Measurements from ENCODE around the gene APOBEC3A. TPM values are rescaled to one million over a fixed set of nuclear protein-coding genes. Genes with fewer than 3 reads are reported as not detected.
"Not testable (repeated sequence)": the region's sequence is repeated elsewhere in the genome, so short reads cannot be mapped to it uniquely, and the experiment has no call there.

Gene APOBEC3A
- total and polyA plus RNA-seq, 10 of the 15 experiments (the other 5 are each of a cell fraction or from before 2014, with no cell fraction given), result 0.20 TPM; not detected in 9

- H3K36me3 ChIP-seq (ENCODE audit: control insufficient read depth in 2 of 2, insufficient read depth in 2 of 2, low read length in 1 of 2); in situ Hi-C loops (cut with MboI); H3K27ac ChIP-seq (ENCODE audit: control insufficient read depth, insufficient read depth); H3K79me2 ChIP-seq (ENCODE audit: control insufficient read depth, insufficient read depth, low read length); H3K27me3 ChIP-seq (replicated peaks in 1 of 2; ENCODE audit: control insufficient read depth in 2 of 2, insufficient read depth in 2 of 2, low read length in 1 of 2); H4K20me1 ChIP-seq (ENCODE audit: control insufficient read depth, insufficient read depth); POLR2A ChIA-PET; BruUV-seq (replicated peaks); DNase-seq (ENCODE audit: low read depth, low spot score); ATAC-seq; H3K9ac ChIP-seq (ENCODE audit: control insufficient read depth, insufficient read depth, low read length); H2AFZ ChIP-seq (ENCODE audit: control insufficient read depth, low read depth, low read length); H3K4me1 ChIP-seq (ENCODE audit: control insufficient read depth, insufficient read depth, low read length); intact Hi-C loops (cut with micrococcal nuclease; ENCODE audit: unreplicated experiment); CTCF ChIA-PET; H3K4me3 ChIP-seq; H3K9me3 ChIP-seq (replicated peaks; ENCODE audit: control insufficient read depth, insufficient read depth, low read length); SMC1A ChIA-PET (ENCODE audit: uncharacterized antibody, unreplicated experiment); H3K4me2 ChIP-seq (ENCODE audit: control insufficient read depth, insufficient read depth); FAIRE-seq: not testable (repeated sequence)
- RAD21 ChIA-PET (ENCODE audit: unreplicated experiment), result interaction anchor here (1.3 kb wide), 1 partner anchor 108 kb away, joined by 3 read pairs; no protein-coding TSS in a partner anchor
- 100% methylated on average over 4 of the region's 4 CpGs for WGBS (ENCODE audit: insufficient coverage, insufficient replicate concordance, low lambda C conversion rate, missing lambda C conversion rate)
Measured at GRCh38 chr22:38977289-38977688, 19.9 kb downstream of the APOBEC3A start.

GRCh38 chr22:38980587-38980986 is 23.2 kb downstream of the APOBEC3A start:
- DNase-seq (ENCODE audit: low read depth, low spot score); H3K27ac ChIP-seq (ENCODE audit: control insufficient read depth, insufficient read depth); H3K4me3 ChIP-seq; POLR2A ChIA-PET; BruUV-seq (replicated peaks); H4K20me1 ChIP-seq (ENCODE audit: control insufficient read depth, insufficient read depth); H3K79me2 ChIP-seq (ENCODE audit: control insufficient read depth, insufficient read depth, low read length); H2AFZ ChIP-seq (ENCODE audit: control insufficient read depth, low read depth, low read length); in situ Hi-C loops (cut with MboI); H3K36me3 ChIP-seq (ENCODE audit: control insufficient read depth in 2 of 2, insufficient read depth in 2 of 2, low read length in 1 of 2); ATAC-seq; H3K4me2 ChIP-seq (ENCODE audit: control insufficient read depth, insufficient read depth); H3K9me3 ChIP-seq (replicated peaks; ENCODE audit: control insufficient read depth, insufficient read depth, low read length); H3K27me3 ChIP-seq (replicated peaks in 1 of 2; ENCODE audit: control insufficient read depth in 2 of 2, insufficient read depth in 2 of 2, low read length in 1 of 2); H3K9ac ChIP-seq (ENCODE audit: control insufficient read depth, insufficient read depth, low read length); FAIRE-seq: not testable (repeated sequence)
- intact Hi-C loops (cut with micrococcal nuclease; ENCODE audit: unreplicated experiment), result loop anchor here (5.0 kb wide), 2 partner anchors 38 to 108 kb away; partner anchors contain the start of gene CBX6
- CTCF ChIA-PET, result interaction anchor here (1.2 to 7.7 kb wide), 6 partner anchors 8 to 111 kb away, joined by 3 to 51 read pairs (median 6); partner anchors contain the start of gene APOBEC3A
- SMC1A ChIA-PET (ENCODE audit: uncharacterized antibody, unreplicated experiment), result interaction anchor here (1.0 to 3.9 kb wide), 3 partner anchors 10 to 133 kb away, joined by 3 to 25 read pairs (median 5); no protein-coding TSS in a partner anchor
- 80% methylated on average over 10 of the region's 10 CpGs for WGBS (ENCODE audit: insufficient coverage, insufficient replicate concordance, low lambda C conversion rate, missing lambda C conversion rate)
- H3K4me1 ChIP-seq (ENCODE audit: control insufficient read depth, insufficient read depth, low read length), result peaks cover 27% of the 10 kb centered on the region
- RAD21 ChIA-PET (ENCODE audit: unreplicated experiment), result interaction anchor here (0.7 to 2.3 kb wide), 3 partner anchors 14 to 110 kb away, joined by 3 to 11 read pairs (median 4); no protein-coding TSS in a partner anchor
